ENCODE data around the gene IGHMBP2. TPM values are rescaled to one million over a fixed set of nuclear protein-coding genes. Genes with fewer than 3 reads are reported as not detected.

IGHMBP2 gene
- total RNA-seq, 1 experiment from 2014 or later, result 21.5 TPM

DNA sequence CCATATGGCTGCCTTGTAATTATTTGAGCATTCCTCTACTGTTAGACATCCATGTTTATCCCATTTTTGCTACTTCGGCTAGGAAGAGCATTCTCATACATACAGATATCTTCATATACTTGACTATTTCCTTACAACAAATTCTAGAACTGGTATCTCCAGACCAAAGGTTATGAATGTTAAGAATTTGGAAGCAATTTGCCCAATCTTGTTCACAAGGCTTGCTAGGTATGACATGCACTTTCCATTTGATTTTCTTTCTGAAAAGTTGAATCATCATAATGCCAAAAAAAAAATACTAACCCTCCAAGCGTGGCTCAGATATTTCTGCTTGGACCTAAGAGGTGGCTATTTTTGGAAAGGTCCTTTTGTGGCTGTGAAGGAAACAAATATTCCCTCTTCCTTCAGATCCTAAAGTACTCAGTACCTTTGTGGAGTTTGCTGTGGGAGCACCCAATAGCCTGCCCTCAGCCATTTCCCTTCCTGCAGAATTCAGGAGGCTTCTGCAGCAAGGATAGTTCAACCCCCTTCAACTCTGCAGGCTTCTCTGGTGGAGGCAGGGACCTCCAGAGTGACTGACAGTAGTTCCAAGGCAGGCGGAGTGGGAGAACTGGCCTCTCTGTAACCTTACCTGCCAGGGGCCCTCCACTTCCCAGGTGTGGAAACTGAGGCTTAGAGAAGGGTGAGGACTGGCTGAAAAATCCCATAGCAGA is 40.0 kb upstream of the IGHMBP2 start:
- H3K4me1 ChIP-seq (ENCODE audit: low read length), result peaks cover 5% of the 10 kb centered on the region
- DNase-seq, result no peak
- H3K4me2 ChIP-seq (ENCODE audit: low read depth, low read length, poor library complexity, severe bottlenecking), result no peak overlapping the region
- H3K27ac ChIP-seq (ENCODE audit: low read length), result no peak overlapping the region
- H4K20me1 ChIP-seq (ENCODE audit: insufficient read depth, low read depth, low read length), result no peaks in the 10 kb centered on the region
- no peak overlapping the region for H3K9ac ChIP-seq (ENCODE audit: low read length)
- H3K27me3 ChIP-seq (ENCODE audit: low read length), result no peaks in the 10 kb centered on the region
- H3K4me3 ChIP-seq (ENCODE audit: low read length), result no peak overlapping the region
- H3K36me3 ChIP-seq (ENCODE audit: insufficient read depth, low read length), result no peaks in the 10 kb centered on the region
- no peaks in the 10 kb centered on the region for H3K9me2 ChIP-seq (replicated peaks; ENCODE audit: insufficient read depth, low read length)
- no peak overlapping the region for H2AFZ ChIP-seq (ENCODE audit: low read length)
- no peaks in the 10 kb centered on the region for H3K79me2 ChIP-seq (ENCODE audit: low read length)
- peaks cover 9% of the 10 kb centered on the region for H3K9me3 ChIP-seq (ENCODE audit: low read length)

DNA sequence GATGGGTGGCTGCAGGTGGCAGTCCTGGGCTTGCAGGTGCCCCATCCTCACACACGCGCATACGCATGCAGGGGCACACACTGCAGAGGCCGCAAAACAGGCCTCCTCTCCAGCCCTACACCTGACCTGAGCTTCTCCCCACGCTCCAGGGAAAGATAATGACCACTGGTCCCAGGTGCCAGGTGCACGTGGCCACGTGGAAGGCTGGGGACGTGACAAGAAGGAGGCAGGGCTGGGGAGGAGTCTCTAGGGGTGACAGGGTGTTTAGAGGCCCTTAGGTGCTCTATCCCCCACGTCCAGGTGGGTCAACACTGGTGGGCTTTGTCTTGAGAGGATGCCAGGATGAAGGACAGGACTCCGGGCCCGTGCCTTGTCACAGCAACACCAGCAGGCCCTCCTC is 38.5 kb upstream of the IGHMBP2 start:
- H3K27me3 ChIP-seq (ENCODE audit: low read length), result no peaks in the 10 kb centered on the region
- peaks cover 5% of the 10 kb centered on the region for H3K4me1 ChIP-seq (ENCODE audit: low read length)
- no peaks in the 10 kb centered on the region for H3K36me3 ChIP-seq (ENCODE audit: insufficient read depth, low read length)
- no peaks in the 10 kb centered on the region for H4K20me1 ChIP-seq (ENCODE audit: insufficient read depth, low read depth, low read length)
- no peak overlapping the region for H3K9ac ChIP-seq (ENCODE audit: low read length)
- no peaks in the 10 kb centered on the region for H3K79me2 ChIP-seq (ENCODE audit: low read length)
- H3K27ac ChIP-seq (ENCODE audit: low read length), result no peak overlapping the region
- H3K9me2 ChIP-seq (replicated peaks; ENCODE audit: insufficient read depth, low read length), result no peaks in the 10 kb centered on the region
- H3K4me3 ChIP-seq (ENCODE audit: low read length), result no peak overlapping the region
- peaks cover 9% of the 10 kb centered on the region for H3K9me3 ChIP-seq (ENCODE audit: low read length)
- no peak for DNase-seq
- no peak overlapping the region for H3K4me2 ChIP-seq (ENCODE audit: low read depth, low read length, poor library complexity, severe bottlenecking)
- H2AFZ ChIP-seq (ENCODE audit: low read length), result no peak overlapping the region

DNA sequence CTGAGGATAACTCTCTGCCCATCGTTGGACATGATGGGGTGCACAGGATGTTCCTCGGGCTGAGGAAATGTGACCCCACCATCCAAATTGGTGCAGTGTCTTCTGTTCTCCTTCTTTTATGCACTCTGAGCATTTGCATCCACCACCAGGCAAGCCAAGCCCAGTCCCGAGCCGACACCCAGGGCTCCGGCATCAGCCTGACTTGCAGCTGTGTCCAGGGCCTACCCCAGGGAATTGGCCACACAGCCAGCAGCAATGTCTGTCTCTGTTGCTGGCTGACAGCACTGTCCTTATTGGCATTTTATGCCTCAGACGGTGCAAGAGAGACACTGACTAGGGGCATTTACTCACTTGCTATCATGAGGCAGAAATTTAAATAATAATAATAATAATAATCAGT is 36.6 kb upstream of the IGHMBP2 start:
- no peaks in the 10 kb centered on the region for H3K27me3 ChIP-seq (ENCODE audit: low read length)
- H3K4me1 ChIP-seq (ENCODE audit: low read length), result peaks cover 5% of the 10 kb centered on the region
- no peak overlapping the region for H3K27ac ChIP-seq (ENCODE audit: low read length)
- no peak overlapping the region for H3K9ac ChIP-seq (ENCODE audit: low read length)
- no peak for DNase-seq
- no peaks in the 10 kb centered on the region for H3K9me2 ChIP-seq (replicated peaks; ENCODE audit: insufficient read depth, low read length)
- H3K4me3 ChIP-seq (ENCODE audit: low read length), result no peak overlapping the region
- peaks cover 9% of the 10 kb centered on the region for H3K9me3 ChIP-seq (ENCODE audit: low read length)
- no peak overlapping the region for H2AFZ ChIP-seq (ENCODE audit: low read length)
- no peaks in the 10 kb centered on the region for H4K20me1 ChIP-seq (ENCODE audit: insufficient read depth, low read depth, low read length)
- no peak overlapping the region for H3K4me2 ChIP-seq (ENCODE audit: low read depth, low read length, poor library complexity, severe bottlenecking)
- H3K79me2 ChIP-seq (ENCODE audit: low read length), result no peaks in the 10 kb centered on the region
- no peaks in the 10 kb centered on the region for H3K36me3 ChIP-seq (ENCODE audit: insufficient read depth, low read length)

DNA sequence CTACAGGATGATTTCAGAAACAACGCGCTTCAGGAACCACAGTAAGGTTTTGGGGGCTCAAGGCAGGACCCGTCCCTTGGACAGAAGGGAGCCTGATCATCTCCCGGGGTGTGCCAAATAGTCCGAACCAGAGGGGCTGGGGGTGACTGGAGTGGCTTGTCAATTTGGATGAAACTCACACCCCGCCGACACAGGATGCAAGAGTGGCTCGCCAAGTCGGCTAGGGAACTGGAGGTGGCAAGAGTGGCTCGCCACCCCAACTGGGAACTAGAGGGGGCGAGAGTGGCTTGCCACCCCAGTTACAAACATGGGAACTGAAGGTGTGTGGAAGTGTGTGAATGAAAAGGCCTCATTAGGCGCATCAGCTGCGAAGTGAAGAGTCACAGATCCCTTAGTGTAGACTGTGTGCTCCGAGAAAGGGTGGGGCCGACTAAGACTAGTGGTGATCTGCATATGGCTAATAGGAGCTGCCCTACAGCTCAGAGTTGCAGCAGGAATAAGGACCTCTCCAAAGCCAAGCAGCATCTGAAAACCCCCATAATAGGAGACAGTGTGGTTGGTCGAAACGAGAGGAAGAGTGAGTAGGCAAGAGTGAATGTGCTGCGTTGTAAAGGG is 35.4 kb upstream of the IGHMBP2 start:
- Histone ChIP-seq H3K79me2 (ENCODE audit: low read length) (no peaks in the 10 kb centered on the region), H3K9me3 (ENCODE audit: low read length) (peaks cover 9% of the 10 kb centered on the region), H3K36me3 (ENCODE audit: insufficient read depth, low read length) (no peaks in the 10 kb centered on the region), H2AFZ (ENCODE audit: low read length) (no peak overlapping the region), H3K27me3 (ENCODE audit: low read length) (no peaks in the 10 kb centered on the region), H4K20me1 (ENCODE audit: insufficient read depth, low read depth, low read length) (no peaks in the 10 kb centered on the region), H3K4me3 (ENCODE audit: low read length) (no peak overlapping the region), H3K27ac (ENCODE audit: low read length) (no peak overlapping the region), H3K4me2 (ENCODE audit: low read depth, low read length, poor library complexity, severe bottlenecking) (no peak overlapping the region), H3K9ac (ENCODE audit: low read length) (no peak overlapping the region), H3K4me1 (ENCODE audit: low read length) (peaks cover 9% of the 10 kb centered on the region), H3K9me2 (replicated peaks; ENCODE audit: insufficient read depth, low read length) (no peaks in the 10 kb centered on the region)
- DNase-seq, result no peak

DNA sequence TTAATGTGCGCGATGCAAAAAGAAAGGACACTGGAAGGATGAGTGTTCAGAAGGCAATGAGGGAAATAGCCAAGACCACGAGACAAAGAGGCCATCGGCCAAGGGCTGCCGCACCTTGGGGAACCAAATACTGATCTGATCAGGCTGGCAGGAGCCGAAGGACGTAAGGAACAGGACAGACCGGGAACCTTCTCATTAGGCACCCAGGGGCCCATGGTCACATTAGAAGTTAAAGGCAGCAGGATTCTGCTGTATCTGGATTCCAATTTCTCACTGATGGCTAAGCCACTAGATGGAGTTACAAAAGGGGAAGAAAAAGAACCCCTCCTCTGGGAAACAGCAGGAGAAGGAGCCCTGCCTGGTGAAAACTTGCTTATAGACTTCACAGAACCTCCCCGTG is 33.2 kb upstream of the IGHMBP2 start:
- Histone ChIP-seq H3K4me1 (ENCODE audit: low read length) (peaks cover 9% of the 10 kb centered on the region), H3K4me2 (ENCODE audit: low read depth, low read length, poor library complexity, severe bottlenecking) (no peak overlapping the region), H3K9me2 (replicated peaks; ENCODE audit: insufficient read depth, low read length) (no peaks in the 10 kb centered on the region), H2AFZ (ENCODE audit: low read length) (no peak overlapping the region), H3K27ac (ENCODE audit: low read length) (no peak overlapping the region), H3K79me2 (ENCODE audit: low read length) (no peaks in the 10 kb centered on the region), H4K20me1 (ENCODE audit: insufficient read depth, low read depth, low read length) (no peaks in the 10 kb centered on the region), H3K27me3 (ENCODE audit: low read length) (no peaks in the 10 kb centered on the region), H3K9me3 (ENCODE audit: low read length) (no peaks in the 10 kb centered on the region), H3K36me3 (ENCODE audit: insufficient read depth, low read length) (no peaks in the 10 kb centered on the region), H3K4me3 (ENCODE audit: low read length) (no peak overlapping the region), H3K9ac (ENCODE audit: low read length) (no peak overlapping the region)
- no peak for DNase-seq

DNA sequence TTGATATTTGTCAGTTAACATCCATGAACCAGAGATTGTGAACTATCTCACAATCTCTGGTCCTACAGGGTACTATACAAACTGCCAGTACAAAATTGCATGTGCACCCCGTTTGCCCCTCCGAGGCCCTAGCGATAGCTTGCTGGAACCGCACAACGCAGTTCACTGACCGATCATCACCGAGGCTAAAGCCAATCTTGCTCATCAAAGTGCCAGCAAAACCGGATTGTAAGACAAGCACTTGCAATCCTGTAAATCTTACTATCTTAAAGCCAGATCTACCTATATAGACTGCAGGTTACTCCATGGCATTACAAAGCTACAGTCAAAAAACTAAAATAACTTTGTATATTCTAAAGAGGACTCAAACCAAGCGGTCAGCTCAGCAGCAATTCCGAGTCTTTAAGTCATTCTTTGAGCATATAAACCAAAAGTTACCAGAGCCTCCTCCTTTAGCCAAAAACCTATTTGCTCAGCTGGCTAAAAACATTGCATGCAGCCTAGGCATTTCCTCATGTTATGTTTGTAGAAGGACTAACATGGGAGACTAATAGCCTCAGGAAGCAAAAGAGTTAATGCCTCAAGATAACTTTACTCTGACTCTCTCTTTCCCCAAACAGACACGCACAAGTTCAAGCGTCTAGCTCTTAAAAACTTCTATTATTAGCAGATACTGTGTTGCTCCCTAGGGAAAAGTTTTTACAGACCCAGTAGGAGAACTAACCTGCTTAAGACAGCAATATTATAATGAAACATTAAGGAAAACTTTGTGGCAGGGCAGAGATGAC is 31.3 kb upstream of the IGHMBP2 start:
- no peaks in the 10 kb centered on the region for H4K20me1 ChIP-seq (ENCODE audit: insufficient read depth, low read depth, low read length)
- H3K9me2 ChIP-seq (replicated peaks; ENCODE audit: insufficient read depth, low read length), result no peaks in the 10 kb centered on the region
- H3K4me3 ChIP-seq (ENCODE audit: low read length), result no peak overlapping the region
- peaks cover 4% of the 10 kb centered on the region; the same call in 1 of the 2 replicates for H3K4me1 ChIP-seq (ENCODE audit: low read length)
- no peak overlapping the region for H3K4me2 ChIP-seq (ENCODE audit: low read depth, low read length, poor library complexity, severe bottlenecking)
- no peaks in the 10 kb centered on the region for H3K36me3 ChIP-seq (ENCODE audit: insufficient read depth, low read length)
- no peak overlapping the region for H3K9ac ChIP-seq (ENCODE audit: low read length)
- no peak overlapping the region for H2AFZ ChIP-seq (ENCODE audit: low read length)
- H3K9me3 ChIP-seq (ENCODE audit: low read length), result no peaks in the 10 kb centered on the region
- no peaks in the 10 kb centered on the region for H3K27me3 ChIP-seq (ENCODE audit: low read length)
- no peak for DNase-seq
- H3K27ac ChIP-seq (ENCODE audit: low read length), result no peak overlapping the region
- H3K79me2 ChIP-seq (ENCODE audit: low read length), result no peaks in the 10 kb centered on the region

DNA sequence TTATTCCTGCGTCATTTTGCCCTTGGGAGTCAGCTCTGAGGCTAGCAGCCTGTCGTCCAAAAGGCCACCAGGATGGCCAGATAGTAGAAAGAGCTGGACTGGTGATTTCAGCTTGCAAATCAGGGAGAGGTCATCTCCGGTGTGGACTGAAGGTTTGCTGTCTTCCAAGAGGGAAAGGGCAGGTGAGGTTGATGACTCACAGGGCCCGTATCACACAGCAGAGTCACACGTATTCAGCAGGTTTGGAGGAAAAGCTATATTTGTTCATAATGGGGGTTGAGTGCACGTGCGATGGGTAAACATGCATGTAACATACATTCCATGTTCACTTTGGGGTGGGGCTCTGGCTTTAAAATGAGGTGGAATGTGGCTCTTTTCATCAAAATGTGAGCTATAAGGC is 25.7 kb upstream of the IGHMBP2 start:
- H3K4me1 ChIP-seq (ENCODE audit: low read length), result no peaks in the 10 kb centered on the region

DNA sequence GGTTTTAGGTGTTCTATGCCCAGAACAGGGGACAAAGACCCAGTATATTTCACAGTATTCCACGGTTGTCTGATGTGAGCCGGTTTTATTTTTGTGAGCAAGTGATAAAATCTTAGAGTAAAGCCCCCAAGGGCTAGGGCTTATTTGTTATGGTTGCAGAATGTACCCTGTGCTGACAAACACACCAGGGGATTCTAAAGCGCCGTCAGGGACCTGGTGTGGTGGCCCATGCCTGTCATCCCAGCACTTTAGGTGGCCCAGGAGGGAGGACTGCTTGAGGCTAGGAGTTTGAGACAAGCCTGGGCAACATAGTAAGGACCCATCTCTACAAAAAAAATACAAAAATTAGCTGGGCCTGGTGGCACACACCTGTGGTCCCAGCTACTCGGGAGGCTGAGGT is 22.8 kb upstream of the IGHMBP2 start:
- Histone ChIP-seq H3K27me3 (ENCODE audit: low read length) (no peaks in the 10 kb centered on the region), H2AFZ (ENCODE audit: low read length) (no peak overlapping the region), H3K27ac (ENCODE audit: low read length) (no peak overlapping the region), H3K4me1 (ENCODE audit: low read length) (no peaks in the 10 kb centered on the region), H4K20me1 (ENCODE audit: insufficient read depth, low read depth, low read length) (no peaks in the 10 kb centered on the region), H3K4me3 (ENCODE audit: low read length) (no peak overlapping the region), H3K79me2 (ENCODE audit: low read length) (no peaks in the 10 kb centered on the region), H3K9me3 (ENCODE audit: low read length) (no peaks in the 10 kb centered on the region), H3K9me2 (replicated peaks; ENCODE audit: insufficient read depth, low read length) (no peaks in the 10 kb centered on the region), H3K9ac (ENCODE audit: low read length) (no peak overlapping the region), H3K4me2 (ENCODE audit: low read depth, low read length, poor library complexity, severe bottlenecking) (no peak overlapping the region), H3K36me3 (ENCODE audit: insufficient read depth, low read length) (no peaks in the 10 kb centered on the region)
- DNase-seq, result no peak

More for the DNA sequence above, 25.7 kb upstream of the IGHMBP2 start:
- Histone ChIP-seq H3K4me3 (ENCODE audit: low read length) (no peak overlapping the region), H3K27me3 (ENCODE audit: low read length) (no peaks in the 10 kb centered on the region), H3K9me2 (replicated peaks; ENCODE audit: insufficient read depth, low read length) (no peaks in the 10 kb centered on the region), H3K27ac (ENCODE audit: low read length) (no peak overlapping the region), H3K79me2 (ENCODE audit: low read length) (no peaks in the 10 kb centered on the region), H3K9me3 (ENCODE audit: low read length) (no peaks in the 10 kb centered on the region), H3K36me3 (ENCODE audit: insufficient read depth, low read length) (no peaks in the 10 kb centered on the region), H3K9ac (ENCODE audit: low read length) (no peak overlapping the region), H4K20me1 (ENCODE audit: insufficient read depth, low read depth, low read length) (no peaks in the 10 kb centered on the region), H2AFZ (ENCODE audit: low read length) (no peak overlapping the region), H3K4me2 (ENCODE audit: low read depth, low read length, poor library complexity, severe bottlenecking) (no peak overlapping the region)
- DNase-seq, result no peak
